B cell (primary cell): ENCODE results near the gene C1R. TPM values are rescaled to one million over a fixed set of nuclear protein-coding genes. Genes with fewer than 3 reads are reported as not detected.

Source experiments
- ATAC-seq: fragments of 200-7000 bp; cut with Tn5 transposase; one replicate; pipeline ENCODE4 v1.10.0; 2021; ENCODE audit warnings: low read depth, mild to moderate bottlenecking, moderate number of reproducible peaks, moderate library complexity
- CTCF ChIA-PET: fragments of 350-600 bp; sonication (Branson Sonifier 250); formaldehyde crosslinking; loops from one replicate; lab custom pipeline; 2021; ENCODE audit warnings: antibody characterized with exemption, inconsistent platforms; lab: Charles Lee
- POLR2A ChIA-PET: fragments of 350-600 bp; sonication (Branson Sonifier 250); formaldehyde crosslinking; loops from one replicate; lab custom pipeline; 2021; ENCODE audit warnings: antibody characterized with exemption; lab: Charles Lee
- DNase-seq: peaks from one replicate; pipeline ENCODE4 v3.0.0; 2013
- H2AFZ ChIP-seq: 2 replicates; pipeline ENCODE4 v1.6.1; 2012; ENCODE audit warnings: mild to moderate bottlenecking, low read depth, low read length; ENCODE audit not compliant: insufficient read depth, poor library complexity, severe bottlenecking
- H3K27ac ChIP-seq, 2 donors: 1 replicate in 1 of 2; 2 replicates in 1 of 2; pipeline ENCODE4 v1.5.1; 2012 to 2013; ENCODE audit warnings: low read length in 2 of 2, mild to moderate bottlenecking in 2 of 2, moderate library complexity in 1 of 2
- H3K27me3 ChIP-seq, 4 experiments: fragments of 200-600 bp in 1 of 4; sonication (generic) in 1 of 4; replicated peaks in 1 of 4; 1 replicate in 2 of 4; 2 replicates in 2 of 4; pipeline versions ENCODE4 v1.6.1 to v1.7.0; 2013 to 2016; ENCODE audit warnings: low read length in 3 of 4, mild to moderate bottlenecking in 2 of 4, mixed read lengths in 1 of 4, moderate library complexity in 1 of 4; ENCODE audit not compliant: insufficient read depth in 4 of 4, control insufficient read depth in 3 of 4; ENCODE audit errors: control extremely low read depth in 1 of 4
- H3K36me3 ChIP-seq, 2 experiments: replicated peaks in 1 of 2; 1 replicate in 1 of 2; 2 replicates in 1 of 2; pipeline versions ENCODE4 v1.6.1 to v1.7.1; 2013; ENCODE audit warnings: low read length in 1 of 2; ENCODE audit not compliant: insufficient read depth in 2 of 2, control insufficient read depth in 1 of 2; ENCODE audit errors: control extremely low read depth in 1 of 2, extremely low read depth in 1 of 2
- H3K4me1 ChIP-seq, 2 donors: fragments of 200-600 bp in 1 of 2; sonication (generic) in 1 of 2; 1 replicate in 1 of 2; 2 replicates in 1 of 2; pipeline versions ENCODE4 v1.5.1 to v1.6.1; 2013 to 2017; ENCODE audit warnings: low read length in 2 of 2; ENCODE audit not compliant: control insufficient read depth in 2 of 2, insufficient read depth in 2 of 2
- H3K4me2 ChIP-seq: replicated peaks from 2 replicates; pipeline ENCODE3; 2012; ENCODE audit warnings: mild to moderate bottlenecking, low read depth, low read length; ENCODE audit not compliant: poor library complexity, severe bottlenecking
- H3K4me3 ChIP-seq, 5 experiments: fragments of 200-600 bp in 1 of 5; sonication (generic) in 1 of 5; 1 replicate in 3 of 5; 2 replicates in 2 of 5; pipeline versions ENCODE4 v1.5.1 to v1.7.0; 2011 to 2016; ENCODE audit warnings: low read length in 4 of 5, mild to moderate bottlenecking in 4 of 5, low read depth in 2 of 5, control low read depth in 1 of 5, moderate library complexity in 1 of 5; ENCODE audit not compliant: insufficient read depth in 1 of 5; ENCODE audit errors: control extremely low read depth in 1 of 5, extremely low read depth in 1 of 5
- H3K79me2 ChIP-seq: fragments of 200-600 bp; sonication (generic); one replicate; pipeline ENCODE4 v1.6.0; 2016; ENCODE audit warnings: low read length; ENCODE audit not compliant: control insufficient read depth, insufficient read depth
- H3K9ac ChIP-seq: fragments of 200-600 bp; sonication (generic); 2 replicates; pipeline ENCODE4 v1.6.1; 2017; ENCODE audit warnings: mild to moderate bottlenecking, low read length, moderate library complexity
- H3K9me3 ChIP-seq, 3 donors: one replicate each; pipeline versions ENCODE4 v1.6.1 to v1.7.1; 2013; ENCODE audit warnings: low read length in 2 of 3; ENCODE audit not compliant: control insufficient read depth in 2 of 3, insufficient read depth in 1 of 3; ENCODE audit errors: control extremely low read depth in 1 of 3
- H4K20me1 ChIP-seq: 2 replicates; pipeline ENCODE4 v1.6.0; 2012; ENCODE audit warnings: mild to moderate bottlenecking, low read length; ENCODE audit not compliant: insufficient read depth, control insufficient read depth, poor library complexity, severe bottlenecking
- H3K27ac Mint-ChIP-seq: one replicate; pipeline ENCODE4 v1.8.0; 2021; ENCODE audit warnings: mixed read lengths
- H3K27me3 Mint-ChIP-seq: one replicate; pipeline ENCODE4 v1.8.0; 2021; ENCODE audit warnings: mixed read lengths
- H3K4me1 Mint-ChIP-seq: one replicate; pipeline ENCODE4 v1.8.0; 2021; ENCODE audit warnings: mixed read lengths
- H3K4me3 Mint-ChIP-seq: one replicate; pipeline ENCODE4 v1.8.0; 2021; ENCODE audit warnings: mixed read lengths
- H3K9me3 Mint-ChIP-seq: one replicate; pipeline ENCODE4 v1.8.0; 2022; ENCODE audit warnings: mixed read lengths; ENCODE audit not compliant: insufficient read depth
- CTCF ChIP-seq: fragments of 200-600 bp; IDR thresholded peaks from one replicate; pipeline ENCODE4 v1.8.0; 2022; ENCODE audit warnings: antibody characterized with exemption, mild to moderate bottlenecking
- EZH2 ChIP-seq: IDR thresholded peaks from 2 replicates; pipeline ENCODE4 v1.6.1; 2012; ENCODE audit warnings: borderline replicate concordance, low read depth, mild to moderate bottlenecking, moderate library complexity, low read length; ENCODE audit not compliant: insufficient read depth, poor library complexity, severe bottlenecking
- WGBS: methylation state at CpG from one replicate; pipeline ENCODE4 v1.1.5; 2013; ENCODE audit warnings: missing lambda C conversion rate; ENCODE audit not compliant: insufficient coverage; 5-methylcytosine and 5-hydroxymethylcytosine counted together
- intact Hi-C: fragments of 100-400 bp; cut with micrococcal nuclease; formaldehyde crosslinking; loops from one replicate; pipeline ENCODE4 v1.10.0; 2022
- polyA plus RNA-seq: library from polyadenylated mRNA; depleted of rRNA; stranded (reverse); fragments of >200 nt; gene quantifications from 2 replicates; pipeline ENCODE4 v1.2.3, GENCODE V29; 2012
- total RNA-seq, 2 donors: library from RNA; stranded (reverse); fragments of 120-200 nt in 1 of 2; gene quantifications; 1 replicate in 1 of 2; 2 replicates in 1 of 2; pipeline versions ENCODE4 v1.2.3 to v1.2.4, GENCODE V29; 2013 to 2022

The C1R gene
- total and polyA plus RNA-seq, 2 donors (not counting 1 experiment from before 2014, with no cell fraction given), result 1.5 to 2.0 TPM

- no peaks in the 10 kb centered on the region for H3K79me2 ChIP-seq
- H3K27ac ChIP-seq, result no peak overlapping the region
- H3K27ac Mint-ChIP-seq, result no peak overlapping the region
- peaks cover 4% of the 10 kb centered on the region for H3K27me3 Mint-ChIP-seq
- peaks cover 0 to 12% of the 10 kb centered on the region in 2 donors for H3K4me1 ChIP-seq
- H3K4me3 Mint-ChIP-seq, result no peak overlapping the region
- no peak for DNase-seq
- H3K4me2 ChIP-seq, result no peak overlapping the region
- H3K36me3 ChIP-seq, result no peaks in the 10 kb centered on the region
- POLR2A ChIA-PET, result interaction anchor here (0.6 kb wide), 1 partner anchor 50 kb away, joined by 4 read pairs; no protein-coding TSS in a partner anchor
- WGBS, result 100% methylated on average over 2 of the region's 7 CpGs
- H3K4me1 Mint-ChIP-seq, result peaks cover 9% of the 10 kb centered on the region
- intact Hi-C loops, result loop anchor here (5.0 kb wide), 1 partner anchor 74 kb away; the partner anchor contains the start of gene LPCAT3
- no peak overlapping the region for H3K4me3 ChIP-seq
- CTCF ChIA-PET, result interaction anchor here (0.5 to 2.7 kb wide), 9 partner anchors 16 to 221 kb away, joined by 3 to 12 read pairs (median 3); partner anchors contain the start of genes C12orf57, LPCAT3 and RNU7-1
- H2AFZ ChIP-seq, result no peak overlapping the region
- no peak for TF ChIP-seq EZH2
- TF ChIP-seq CTCF, result no peak
- no peaks in the 10 kb centered on the region for H3K9me3 ChIP-seq
- no peak for ATAC-seq
- no peak overlapping the region for H3K9ac ChIP-seq
- no peaks in the 10 kb centered on the region for H3K9me3 Mint-ChIP-seq
- no peaks in the 10 kb centered on the region for H4K20me1 ChIP-seq
- peaks cover 0 to 3% (median 0%) of the 10 kb centered on the region in 4 experiments for H3K27me3 ChIP-seq
Observed at GRCh38 chr12:7091171-7091570, 1.1 kb downstream of the C1R start.

GRCh38 chr12:7090222-7090998 is 1.8 kb downstream of the C1R start:
- Histone ChIP-seq H3K27me3 (peaks cover 0 to 3% (median 0%) of the 10 kb centered on the region in 4 experiments), H3K4me2 (no peak overlapping the region), H3K9me3 (no peaks in the 10 kb centered on the region), H3K27ac (no peak overlapping the region), H3K36me3 (no peaks in the 10 kb centered on the region), H3K4me1 (peaks cover 0 to 12% of the 10 kb centered on the region in 2 donors), H2AFZ (no peak overlapping the region), H3K79me2 (no peaks in the 10 kb centered on the region), H4K20me1 (no peaks in the 10 kb centered on the region), H3K9ac (no peak overlapping the region), H3K4me3 (no peak overlapping the region)
- Mint-ChIP-seq H3K27ac (no peak overlapping the region), H3K27me3 (peaks cover 4% of the 10 kb centered on the region), H3K4me3 (no peak overlapping the region), H3K4me1 (peaks cover 9% of the 10 kb centered on the region), H3K9me3 (no peaks in the 10 kb centered on the region)
- DNase-seq (no peak), ATAC-seq (no peak)
- TF ChIP-seq EZH2, result no peak
- no peak for TF ChIP-seq CTCF
- ChIA-PET CTCF (interaction anchor here (0.6 to 2.7 kb wide), 10 partner anchors 17 to 221 kb away, joined by 3 to 12 read pairs (median 3); partner anchors contain the start of genes C12orf57, LPCAT3 and RNU7-1), POLR2A (no interaction called here)
- 88% methylated on average over 12 of the region's 16 CpGs for WGBS
- intact Hi-C loops, result loop anchor here (5.0 kb wide), 1 partner anchor 73 kb away; the partner anchor contains the start of gene LPCAT3
